NCI-H2107 treated with DMSO at 0.1 percent for 48 hours (cell line): Measurements from ENCODE around the gene ATOSB.

Experiments
- DNase-seq: peaks from one replicate; lab custom pipeline; 2025; ENCODE audit not compliant: unreplicated experiment; lab: John Stamatoyannopoulos, UW

The ATOSB gene

DNA sequence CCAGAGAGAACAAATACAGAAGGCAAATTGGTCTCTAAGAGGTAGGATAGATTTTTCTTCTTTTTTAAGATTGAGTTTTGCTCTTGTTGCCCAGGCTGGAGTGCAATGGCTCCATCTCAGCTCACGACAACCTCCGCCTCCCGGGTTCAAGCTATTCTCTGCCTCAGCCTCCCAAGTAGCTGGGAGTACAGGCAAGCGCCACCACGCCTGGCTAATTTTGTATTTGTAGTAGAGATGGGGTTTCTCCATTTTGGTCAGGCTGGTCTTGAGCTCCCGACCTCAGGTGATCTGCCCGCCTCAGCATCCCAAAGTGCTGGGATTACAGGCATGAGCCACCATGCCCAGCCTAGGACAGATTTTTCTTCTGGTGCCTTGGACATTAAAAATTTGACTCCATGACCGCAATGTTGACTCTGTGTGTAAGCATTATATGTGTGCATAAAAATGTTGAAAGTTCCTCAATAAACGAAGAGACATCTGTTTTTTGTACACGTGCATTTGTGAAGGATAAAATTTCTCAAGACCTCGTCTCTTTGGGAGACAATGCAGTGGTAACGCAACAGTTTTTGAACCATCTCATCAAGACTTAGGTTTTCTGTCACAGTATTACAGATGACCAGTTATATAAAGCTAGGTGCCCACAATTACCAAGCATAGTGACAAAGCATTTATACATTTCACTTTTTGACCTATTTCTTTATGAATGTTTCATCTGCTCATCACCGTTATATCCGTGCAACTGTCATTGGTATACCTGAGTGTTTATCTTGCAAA is 60.6 kb downstream of the ATOSB start:
- no peak for DNase-seq

DNA sequence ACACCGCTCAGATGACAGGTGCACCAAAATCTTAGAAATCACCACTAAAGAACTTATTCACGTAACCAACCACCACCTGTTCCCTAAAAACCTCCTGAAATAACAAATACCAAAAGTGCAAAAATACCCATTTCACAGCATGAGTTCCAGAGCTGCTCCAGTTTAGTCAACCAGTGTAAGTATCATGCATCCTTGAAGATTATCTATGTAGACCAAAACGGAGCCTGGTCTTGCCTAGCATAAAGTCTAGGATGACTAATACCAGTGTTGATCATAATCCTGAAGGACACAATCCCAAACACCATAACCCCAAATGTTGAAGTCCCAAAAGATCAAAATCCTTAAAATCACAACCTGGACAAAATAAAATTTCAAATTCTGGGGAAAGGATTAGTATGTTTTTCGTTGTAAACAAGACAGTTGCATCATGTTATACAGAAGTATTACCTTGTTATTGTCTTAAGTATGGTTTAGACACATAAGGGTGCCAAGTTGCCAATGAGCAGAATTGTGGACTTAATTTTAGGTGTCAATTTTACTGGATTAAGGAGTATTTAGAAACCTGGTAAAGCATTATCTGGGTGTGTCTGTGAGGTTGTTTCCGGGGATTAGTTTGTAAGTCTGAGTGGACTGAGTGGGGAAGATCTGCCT is 61.4 kb downstream of the ATOSB start:
- DNase-seq, result no peak
